Panc1 (cell line): ENCODE results near the gene PLCD3. TPM values are rescaled to one million over a fixed set of nuclear protein-coding genes. Genes with fewer than 3 reads are reported as not detected.
A peak's percentile ranks its signal among the peaks of the same experiment; 100 is the strongest.

Experiments used
- ATAC-seq: fragments of 200-7000 bp; cut with Tn5 transposase; 2 replicates; pipeline ENCODE4 v1.9.1; 2020; ENCODE audit warnings: mild to moderate bottlenecking, moderate library complexity
- BruUV-seq: library from RNA; stranded (reverse); fragments of 400-500 nt; replicated peaks from 2 replicates; lab custom pipeline; 2021; lab: Mats Ljungman, UMichigan
- CTCF ChIA-PET: fragments of 300-600 bp; sonication (Branson Sonifier 250); formaldehyde crosslinking; loops from one replicate; lab custom pipeline; 2022; ENCODE audit warnings: antibody characterized with exemption; lab: Charles Lee
- POLR2A ChIA-PET: fragments of 300-600 bp; sonication (Branson Sonifier 250); formaldehyde crosslinking; loops from one replicate; lab custom pipeline; 2022; ENCODE audit warnings: antibody characterized with exemption; lab: Charles Lee
- DNase-seq: peaks from one replicate; pipeline ENCODE4 v3.0.0-alpha.2; 2010; ENCODE audit warnings: low read depth, low spot score
- H3K27ac ChIP-seq: 2 replicates; pipeline ENCODE4 v1.5.1; 2011; ENCODE audit warnings: mild to moderate bottlenecking, low read length, inconsistent platforms
- H3K27me3 ChIP-seq: fragments of 200-500 bp; sonication (Bioruptor generic); 2 replicates; pipeline ENCODE4 v1.6.0; 2014; ENCODE audit warnings: low read length, inconsistent platforms; ENCODE audit not compliant: control insufficient read depth, insufficient read depth
- H3K36me3 ChIP-seq: fragments of 200-500 bp; sonication (Bioruptor generic); 2 replicates; pipeline ENCODE4 v1.5.1; 2014; ENCODE audit warnings: inconsistent platforms, mild to moderate bottlenecking, low read length, moderate library complexity; ENCODE audit not compliant: control insufficient read depth, insufficient read depth
- H3K4me1 ChIP-seq: 2 replicates; pipeline ENCODE4 v1.5.1; 2011; ENCODE audit warnings: inconsistent platforms, mild to moderate bottlenecking, low read length, moderate library complexity; ENCODE audit not compliant: control insufficient read depth, insufficient read depth
- H3K4me3 ChIP-seq, 2 experiments: 2 replicates each; pipeline ENCODE4 v1.5.1; 2011 to 2012; ENCODE audit warnings: low read depth in 2 of 2, low read length in 2 of 2, mild to moderate bottlenecking in 2 of 2, inconsistent platforms in 1 of 2, moderate library complexity in 1 of 2
- H3K9me3 ChIP-seq: fragments of 200-500 bp; sonication (Bioruptor generic); 2 replicates; pipeline ENCODE4 v1.5.1; 2014; ENCODE audit warnings: low read depth, mild to moderate bottlenecking, inconsistent platforms, low read length, moderate library complexity; ENCODE audit not compliant: control insufficient read depth, insufficient read depth
- POLR2AphosphoS5 ChIP-seq: IDR thresholded peaks from 2 replicates; pipeline ENCODE4 v1.6.1; 2012; ENCODE audit warnings: mild to moderate bottlenecking, low read depth, low read length, moderate library complexity
- REST ChIP-seq, 2 experiments: IDR thresholded peaks; 2 replicates each; pipeline ENCODE4 v1.6.1; 2011 to 2012; ENCODE audit warnings: low read depth in 2 of 2, control low read depth in 1 of 2, low read length in 1 of 2, mild to moderate bottlenecking in 1 of 2, moderate library complexity in 1 of 2; ENCODE audit not compliant: insufficient read depth in 1 of 2
- SIN3A ChIP-seq: IDR thresholded peaks from 2 replicates; pipeline ENCODE4 v1.6.1; 2012; ENCODE audit warnings: low read depth, mild to moderate bottlenecking, low read length, moderate library complexity, borderline replicate concordance; ENCODE audit not compliant: insufficient read depth
- TCF7L2 ChIP-seq: IDR thresholded peaks from 2 replicates; pipeline ENCODE4 v1.6.1; 2011; ENCODE audit warnings: mild to moderate bottlenecking, low read depth, low read length, inconsistent platforms
- in situ Hi-C: cut with HindIII; loops from 2 replicates; pipeline ENCODE4 v1.10.0; 2016; ENCODE audit warnings: low sequenced_read_pairs, low pct_unique_long_range_greater_than_20kb
- intact Hi-C: fragments of 100-400 bp; cut with micrococcal nuclease; formaldehyde crosslinking; loops from one replicate; pipeline ENCODE4 v1.10.0; 2022; ENCODE audit not compliant: unreplicated experiment
- total RNA-seq: library from RNA; stranded (reverse); gene quantifications from one replicate; pipeline ENCODE4 v1.2.1, GENCODE V29; 2021; ENCODE audit not compliant: unreplicated experiment
- TF ChIP-seq, protein P1 (sequence below): fragments of 450-650 bp; IDR thresholded peaks from 2 replicates; pipeline ENCODE4 v1.5.1; 2017; ENCODE audit warnings: mild to moderate bottlenecking

The PLCD3 gene
- total RNA-seq, 1 experiment from 2014 or later: 125 TPM

GRCh38 chr17:45149669-45150664 is 17.7 kb upstream of the PLCD3 start:
- Histone ChIP-seq H3K4me1 (peaks cover 10% of the 10 kb centered on the region), H3K4me3 (peak overlapping the region; percentile 77 to 93), H3K9me3 (no peaks in the 10 kb centered on the region), H3K36me3 (peaks cover 4% of the 10 kb centered on the region), H3K27me3 (no peaks in the 10 kb centered on the region), H3K27ac (peak overlapping the region; percentile 77)
- ATAC-seq: no peak
- CTCF ChIA-PET: interaction anchor here (0.6 to 5.5 kb wide), 5 partner anchors 9 to 167 kb away, joined by 3 to 40 read pairs (median 11); partner anchors contain the start of gene ACBD4
- intact Hi-C loops: no loop called here
- POLR2A ChIA-PET: interaction anchor here (0.5 to 1.4 kb wide), 8 partner anchors 13 to 324 kb away, joined by 3 to 11 read pairs (median 3); no protein-coding TSS in a partner anchor
- BruUV-seq: no TSS peak
- in situ Hi-C loops: no loop called here
- no peak for DNase-seq
- TF ChIP-seq POLR2AphosphoS5 (peak; percentile 58), TCF7L2 (no peak), REST (IDR thresholded peaks at IDR 0.05; ENCODE audit: insufficient read depth in 1 of 2, low read depth in 2 of 2, low read length in 1 of 2) (no peak), SIN3A (peak; percentile 66; the same call in 1 of the 2 replicates)
- TF ChIP-seq, protein P1, sequence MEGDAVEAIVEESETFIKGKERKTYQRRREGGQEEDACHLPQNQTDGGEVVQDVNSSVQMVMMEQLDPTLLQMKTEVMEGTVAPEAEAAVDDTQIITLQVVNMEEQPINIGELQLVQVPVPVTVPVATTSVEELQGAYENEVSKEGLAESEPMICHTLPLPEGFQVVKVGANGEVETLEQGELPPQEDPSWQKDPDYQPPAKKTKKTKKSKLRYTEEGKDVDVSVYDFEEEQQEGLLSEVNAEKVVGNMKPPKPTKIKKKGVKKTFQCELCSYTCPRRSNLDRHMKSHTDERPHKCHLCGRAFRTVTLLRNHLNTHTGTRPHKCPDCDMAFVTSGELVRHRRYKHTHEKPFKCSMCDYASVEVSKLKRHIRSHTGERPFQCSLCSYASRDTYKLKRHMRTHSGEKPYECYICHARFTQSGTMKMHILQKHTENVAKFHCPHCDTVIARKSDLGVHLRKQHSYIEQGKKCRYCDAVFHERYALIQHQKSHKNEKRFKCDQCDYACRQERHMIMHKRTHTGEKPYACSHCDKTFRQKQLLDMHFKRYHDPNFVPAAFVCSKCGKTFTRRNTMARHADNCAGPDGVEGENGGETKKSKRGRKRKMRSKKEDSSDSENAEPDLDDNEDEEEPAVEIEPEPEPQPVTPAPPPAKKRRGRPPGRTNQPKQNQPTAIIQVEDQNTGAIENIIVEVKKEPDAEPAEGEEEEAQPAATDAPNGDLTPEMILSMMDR: no peak

DNA sequence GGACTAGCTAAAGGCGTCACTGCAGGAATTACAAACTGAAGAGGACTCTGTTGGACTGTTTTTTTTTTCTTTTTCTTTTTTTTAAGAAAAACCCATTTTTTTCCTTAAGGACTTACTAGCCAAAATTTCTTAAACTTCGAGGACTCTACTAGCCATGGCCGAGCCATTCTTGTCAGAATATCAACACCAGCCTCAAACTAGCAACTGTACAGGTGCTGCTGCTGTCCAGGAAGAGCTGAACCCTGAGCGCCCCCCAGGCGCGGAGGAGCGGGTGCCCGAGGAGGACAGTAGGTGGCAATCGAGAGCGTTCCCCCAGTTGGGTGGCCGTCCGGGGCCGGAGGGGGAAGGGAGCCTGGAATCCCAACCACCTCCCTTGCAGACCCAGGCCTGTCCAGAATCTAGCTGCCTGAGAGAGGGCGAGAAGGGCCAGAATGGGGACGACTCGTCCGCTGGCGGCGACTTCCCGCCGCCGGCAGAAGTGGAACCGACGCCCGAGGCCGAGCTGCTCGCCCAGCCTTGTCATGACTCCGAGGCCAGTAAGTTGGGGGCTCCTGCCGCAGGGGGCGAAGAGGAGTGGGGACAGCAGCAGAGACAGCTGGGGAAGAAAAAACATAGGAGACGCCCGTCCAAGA is 16.8 kb upstream of the PLCD3 start:
- Histone ChIP-seq H3K27me3 (no peaks in the 10 kb centered on the region), H3K36me3 (peaks cover 4% of the 10 kb centered on the region), H3K9me3 (no peaks in the 10 kb centered on the region), H3K4me3 (peak overlapping the region; percentile 77 to 93), H3K4me1 (peaks cover 10% of the 10 kb centered on the region), H3K27ac (peak overlapping the region; percentile 77)
- POLR2A ChIA-PET: interaction anchor here (0.6 to 2.1 kb wide), 11 partner anchors 10 to 323 kb away, joined by 3 to 11 read pairs (median 3); partner anchors contain the start of gene ACBD4
- in situ Hi-C loops (no loop called here), intact Hi-C loops (no loop called here)
- peak; percentile 52 for ATAC-seq
- CTCF ChIA-PET: interaction anchor here (0.6 to 5.5 kb wide), 7 partner anchors 10 to 168 kb away, joined by 3 to 40 read pairs (median 4); partner anchors contain the start of gene ACBD4
- TF ChIP-seq, protein P1: peak; percentile 90
- no peak for TF ChIP-seq SIN3A
- DNase-seq: no peak
- BruUV-seq: no TSS peak
